GM13976 (cell line): Measurements from ENCODE around the gene OR6C65.
"Not testable (repeated sequence)": the region's sequence is repeated elsewhere in the genome, so short reads cannot be mapped to it uniquely, and the experiment has no call there.

Experiments
- DNase-seq: peaks from one replicate; pipeline ENCODE4 v3.0.0; 2012; ENCODE audit warnings: low spot score
- in situ Hi-C: fragments of 300-500 bp; cut with MboI; formaldehyde crosslinking; loops from one replicate; pipeline ENCODE4 v1.12.0; 2022; ENCODE audit warnings: low sequenced_read_pairs, mixed read lengths, inconsistent platforms; ENCODE audit not compliant: unreplicated experiment
- TF ChIP-seq, protein P1 (sequence below): IDR thresholded peaks from 2 replicates; pipeline ENCODE4 v1.5.1; 2012; ENCODE audit warnings: borderline replicate concordance, mild to moderate bottlenecking; ENCODE audit not compliant: insufficient read depth; ENCODE audit errors: extremely low read depth, missing control alignments, control extremely low read depth

OR6C65 gene

DNA sequence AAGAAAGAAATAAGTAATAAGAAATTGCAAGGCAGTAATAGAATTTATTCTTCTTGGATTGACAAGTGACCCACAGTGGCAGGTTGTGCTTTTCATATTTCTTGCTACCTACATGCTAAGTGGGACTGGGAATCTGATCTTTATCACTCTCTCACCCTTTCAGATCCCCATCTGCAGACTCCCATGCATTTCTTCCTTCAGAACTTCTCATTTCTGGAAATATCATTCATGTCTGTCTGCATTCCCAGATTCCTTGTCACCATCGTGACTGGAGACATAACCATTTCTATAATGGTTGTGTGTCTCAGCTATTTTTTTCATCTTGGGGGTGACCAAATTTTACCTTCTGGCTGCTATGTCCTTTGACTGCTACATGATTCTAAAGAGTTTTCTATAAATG lies 4.0 kb upstream of the OR6C65 start:
- in situ Hi-C loops = no loop called here
- DNase-seq = no peak
- TF ChIP-seq, protein P1, sequence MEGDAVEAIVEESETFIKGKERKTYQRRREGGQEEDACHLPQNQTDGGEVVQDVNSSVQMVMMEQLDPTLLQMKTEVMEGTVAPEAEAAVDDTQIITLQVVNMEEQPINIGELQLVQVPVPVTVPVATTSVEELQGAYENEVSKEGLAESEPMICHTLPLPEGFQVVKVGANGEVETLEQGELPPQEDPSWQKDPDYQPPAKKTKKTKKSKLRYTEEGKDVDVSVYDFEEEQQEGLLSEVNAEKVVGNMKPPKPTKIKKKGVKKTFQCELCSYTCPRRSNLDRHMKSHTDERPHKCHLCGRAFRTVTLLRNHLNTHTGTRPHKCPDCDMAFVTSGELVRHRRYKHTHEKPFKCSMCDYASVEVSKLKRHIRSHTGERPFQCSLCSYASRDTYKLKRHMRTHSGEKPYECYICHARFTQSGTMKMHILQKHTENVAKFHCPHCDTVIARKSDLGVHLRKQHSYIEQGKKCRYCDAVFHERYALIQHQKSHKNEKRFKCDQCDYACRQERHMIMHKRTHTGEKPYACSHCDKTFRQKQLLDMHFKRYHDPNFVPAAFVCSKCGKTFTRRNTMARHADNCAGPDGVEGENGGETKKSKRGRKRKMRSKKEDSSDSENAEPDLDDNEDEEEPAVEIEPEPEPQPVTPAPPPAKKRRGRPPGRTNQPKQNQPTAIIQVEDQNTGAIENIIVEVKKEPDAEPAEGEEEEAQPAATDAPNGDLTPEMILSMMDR = no peak

DNA sequence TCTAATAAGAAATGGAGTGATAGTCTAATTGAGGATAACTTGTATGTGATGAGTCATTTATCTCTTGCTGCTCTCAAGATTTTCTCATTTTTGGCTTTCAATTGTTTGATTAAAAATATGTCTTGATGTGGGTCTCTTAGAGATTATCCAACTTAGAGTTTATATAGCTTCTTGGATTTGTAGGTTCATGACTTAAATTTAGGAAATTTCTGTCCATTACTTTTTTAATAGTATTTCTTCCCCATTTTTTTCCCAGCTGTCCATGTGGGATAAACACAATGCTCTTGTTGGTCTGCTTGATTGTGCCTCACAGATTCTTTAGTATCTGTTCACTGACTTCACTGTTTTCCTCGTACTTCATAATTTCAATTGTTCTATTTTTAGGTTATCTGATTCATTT lies 7.5 kb downstream of the OR6C65 start:
- no peak for DNase-seq
- in situ Hi-C loops = no loop called here

DNA sequence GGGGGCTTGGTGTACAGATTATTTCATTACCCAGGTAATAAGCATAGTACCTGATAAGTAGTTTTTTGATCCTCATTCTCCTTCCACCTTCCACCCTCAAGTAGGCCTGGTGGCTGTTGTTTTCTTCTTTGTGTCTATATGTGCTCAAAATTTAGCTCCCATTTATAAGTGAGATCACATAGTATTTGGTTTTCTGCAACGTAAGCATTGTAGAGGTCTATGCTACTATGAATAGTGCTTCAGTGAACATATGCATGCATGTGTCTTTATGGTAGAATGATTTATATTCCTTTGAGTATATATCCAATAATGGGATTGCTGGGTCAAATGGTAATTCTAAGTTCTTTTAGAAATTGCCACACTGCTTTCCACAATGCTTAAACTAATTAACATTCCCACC lies 8.8 kb downstream of the OR6C65 start:
- DNase-seq, in situ Hi-C loops: not testable (repeated sequence)

More for the DNA sequence above, 7.5 kb downstream of the OR6C65 start:
- TF ChIP-seq, protein P1 = no peak

DNA sequence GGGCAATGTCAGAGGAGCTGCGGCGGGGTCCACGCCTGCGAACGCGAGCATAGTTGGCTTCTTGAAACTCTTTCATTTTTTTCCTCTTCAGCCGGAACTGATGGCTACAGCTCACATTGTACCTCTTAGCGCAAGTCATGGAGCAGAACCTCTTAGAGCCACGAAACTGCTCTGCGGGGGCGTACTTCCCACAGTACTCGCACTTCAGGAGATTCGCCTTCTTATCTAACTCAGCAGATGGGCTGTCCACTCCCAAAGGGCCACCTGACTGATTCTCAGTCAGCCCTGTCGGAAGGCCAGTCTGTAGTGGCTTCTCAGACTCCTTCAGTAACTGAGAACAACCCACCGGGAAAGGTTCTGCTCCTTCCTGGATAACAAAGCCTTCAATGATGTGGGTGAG lies 11.8 kb downstream of the OR6C65 start:
- in situ Hi-C loops, DNase-seq: not testable (repeated sequence)

DNA sequence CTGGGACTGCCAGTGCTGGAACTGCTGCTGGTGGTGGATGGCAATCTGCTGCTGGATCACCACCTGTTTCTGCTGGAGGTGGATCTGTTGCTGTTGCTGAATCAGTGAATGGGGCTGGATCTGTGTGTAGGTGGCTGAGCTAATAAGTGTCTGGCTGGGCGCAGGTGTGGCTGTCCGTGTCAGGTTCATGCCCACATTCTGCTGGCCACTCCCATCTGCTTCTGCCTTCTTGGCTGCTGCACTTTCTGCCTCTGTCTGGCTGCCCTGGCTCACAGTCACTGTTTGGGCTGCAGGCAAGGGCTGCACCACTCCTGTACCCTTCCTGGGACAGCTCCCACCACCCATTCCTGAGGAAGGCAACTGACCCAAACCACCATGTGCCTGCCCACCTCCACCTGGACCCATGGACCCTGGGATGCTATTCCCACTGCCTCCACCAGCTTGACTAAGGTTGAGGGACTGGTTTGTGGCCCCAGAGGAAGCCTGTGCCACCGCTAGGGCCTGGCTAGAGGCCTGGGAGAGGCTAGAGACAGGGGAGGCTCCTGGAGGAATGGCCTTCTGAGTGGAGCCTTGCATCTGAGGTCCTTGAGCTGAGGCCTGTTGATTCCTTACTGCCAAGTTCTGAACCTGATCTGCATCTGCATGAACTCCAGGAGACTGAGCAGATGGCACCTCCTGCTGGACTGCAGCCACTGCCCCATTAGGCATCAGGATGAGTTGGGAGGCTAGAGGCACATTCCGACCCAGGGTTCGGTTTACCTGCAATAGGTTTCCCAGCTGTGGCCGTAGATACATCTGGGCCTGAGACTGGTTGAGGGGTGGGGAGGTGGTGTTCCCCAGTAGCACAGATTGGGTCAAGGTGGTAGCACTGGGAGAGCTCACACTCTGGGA lies 13.4 kb downstream of the OR6C65 start:
- in situ Hi-C loops, DNase-seq: not testable (repeated sequence)

DNA sequence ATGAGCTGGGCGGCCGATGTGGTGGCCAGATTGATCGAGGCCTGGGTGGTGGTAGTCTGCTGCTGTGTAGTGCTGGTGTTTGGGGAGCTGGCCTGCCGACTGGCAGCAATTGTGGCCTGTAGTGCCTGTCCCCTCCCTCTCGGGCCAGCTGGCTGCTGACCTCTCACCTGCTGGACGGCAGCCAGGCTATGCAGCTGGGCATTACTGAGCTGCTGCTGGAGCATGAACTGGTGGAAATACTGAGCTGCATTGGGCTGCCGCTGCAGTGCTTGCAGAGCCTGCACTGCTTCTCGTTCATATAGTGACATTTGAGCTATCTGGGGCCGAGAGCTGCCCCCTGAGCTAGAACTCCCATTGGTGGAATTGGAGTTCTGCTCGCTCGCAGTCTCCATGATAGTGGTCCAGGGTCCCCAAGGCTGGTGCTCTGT lies 14.1 kb downstream of the OR6C65 start:
- DNase-seq, in situ Hi-C loops: not testable (repeated sequence)

DNA sequence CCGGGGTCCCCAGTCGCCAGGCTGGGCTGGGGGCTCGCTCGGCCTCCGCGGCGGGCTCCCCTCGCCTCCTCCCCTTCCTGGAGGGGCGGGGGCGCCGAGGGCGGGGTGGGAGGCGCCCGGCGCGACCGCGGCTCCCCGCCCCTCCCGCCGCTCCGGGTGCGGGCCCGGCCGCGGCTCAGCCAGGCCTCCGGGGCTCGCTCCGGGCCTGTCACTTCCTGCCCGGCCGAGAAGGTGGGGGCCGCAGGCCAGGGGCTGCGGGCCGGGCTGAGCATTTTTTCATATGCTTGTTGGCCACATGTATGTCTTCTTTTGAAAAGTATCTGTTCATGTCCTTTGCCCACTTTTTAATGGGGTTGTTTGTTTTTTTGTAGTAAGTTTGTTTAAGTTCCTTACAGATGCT lies 14.6 kb downstream of the OR6C65 start:
- in situ Hi-C loops, DNase-seq: not testable (repeated sequence)

DNA sequence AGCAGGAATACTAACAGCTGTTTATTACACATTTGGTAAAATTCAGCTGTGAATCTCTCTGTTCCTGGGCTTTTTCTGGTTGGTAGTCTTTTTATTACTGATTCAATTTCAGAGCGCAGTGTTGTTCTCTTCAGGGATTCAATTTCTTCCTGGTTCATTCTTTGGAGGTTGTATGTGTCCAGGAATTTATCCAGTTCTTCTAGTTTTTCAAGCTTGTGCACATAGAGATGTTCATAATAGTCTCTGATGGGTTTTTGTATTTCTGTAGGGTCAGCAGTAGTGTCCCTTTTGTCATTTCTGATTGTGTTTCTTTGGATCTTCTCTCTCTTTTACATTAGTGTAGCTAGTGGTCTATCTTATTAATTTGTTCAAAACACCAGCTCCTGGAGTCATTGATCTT lies 16.6 kb downstream of the OR6C65 start:
- in situ Hi-C loops = no loop called here
- DNase-seq = no peak
- TF ChIP-seq, protein P1 = no peak

DNA sequence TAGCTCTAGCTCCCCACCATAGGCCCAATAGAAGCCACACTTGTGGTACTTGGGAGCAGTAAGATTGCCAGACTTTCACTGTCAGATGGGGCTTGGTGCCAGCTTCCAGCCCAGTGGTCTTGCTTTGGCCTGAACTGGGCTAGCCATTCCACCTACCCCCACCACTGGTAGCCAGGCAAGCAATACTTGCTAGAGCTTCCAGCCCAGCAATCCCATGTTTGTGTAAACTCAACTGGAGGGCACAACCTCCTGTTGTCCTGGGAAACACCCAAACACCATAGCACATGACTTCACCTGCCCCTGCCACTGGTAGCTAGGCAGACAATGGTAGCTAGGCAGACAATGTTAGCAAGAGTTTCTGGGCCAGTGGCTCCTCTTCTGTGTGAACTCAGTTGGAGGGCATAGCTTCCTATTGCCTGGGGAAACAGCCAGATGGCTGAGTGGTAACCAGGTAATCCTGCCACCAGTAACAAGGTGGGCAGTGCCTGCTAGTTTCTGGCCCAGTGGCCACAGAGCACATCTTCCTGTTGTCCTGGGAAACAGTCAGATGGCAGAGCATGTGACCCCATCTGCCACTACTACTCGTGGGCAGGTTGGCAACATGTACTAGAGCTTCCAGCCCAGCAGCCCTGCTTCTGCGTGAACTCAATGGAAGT lies 20.1 kb downstream of the OR6C65 start:
- in situ Hi-C loops = no loop called here

More for the DNA sequence above, 20.1 kb downstream of the OR6C65 start:
- TF ChIP-seq, protein P1 = no peak
- no peak for DNase-seq
